Lower leg skin (tissue), 3 donors: ENCODE measurements around the gene DOK6.

Experiments
- CTCF ChIP-seq, 3 donors: fragments of 450-650 bp; IDR thresholded peaks; one replicate each; pipeline ENCODE4 v1.5.1; 2016; ENCODE audit warnings: antibody characterized with exemption in 3 of 3, mild to moderate bottlenecking in 3 of 3, moderate library complexity in 2 of 3
- POLR2A ChIP-seq, 2 donors: fragments of 450-650 bp; IDR thresholded peaks; one replicate each; pipeline ENCODE4 v1.6.1; 2016 to 2017; ENCODE audit warnings: antibody characterized with exemption in 2 of 2, mild to moderate bottlenecking in 1 of 2, moderate library complexity in 1 of 2

- TF ChIP-seq CTCF (IDR thresholded peaks at IDR 0.05): no peak
- no peak for TF ChIP-seq POLR2A (IDR thresholded peaks at IDR 0.05)
Measured at GRCh38 chr18:69616114-69616513, 215.4 kb downstream of the DOK6 start.
